ENCODE data around the gene PRRT1B. TPM values are rescaled to one million over a fixed set of nuclear protein-coding genes. Genes with fewer than 3 reads are reported as not detected.

PRRT1B gene
- total and polyA plus RNA-seq, 2 donors, result not detected

GRCh38 chr9:131596430-131596743 is 51.1 kb downstream of the PRRT1B start:
- peaks cover 3% of the 10 kb centered on the region for H3K36me3 ChIP-seq (ENCODE audit: insufficient read depth)
- no peaks in the 10 kb centered on the region for H3K4me1 ChIP-seq (ENCODE audit: insufficient read depth)
- DNase-seq (ENCODE audit: extremely low spot score), result no peak
- WGBS, result 92% methylated on average over 4 of the region's 4 CpGs
- no peak overlapping the region for H3K4me3 ChIP-seq (ENCODE audit: low read depth, low read length)
- H3K27ac ChIP-seq (ENCODE audit: low read depth), result no peak overlapping the region

- Histone ChIP-seq H3K27ac (ENCODE audit: low read depth) (no peak overlapping the region), H3K4me3 (ENCODE audit: low read depth, low read length) (no peak overlapping the region), H3K4me1 (ENCODE audit: insufficient read depth) (no peaks in the 10 kb centered on the region), H3K36me3 (ENCODE audit: insufficient read depth) (peaks cover 3% of the 10 kb centered on the region)
- no peak for DNase-seq (ENCODE audit: extremely low spot score)
- 94% methylated on average over 7 of the region's 7 CpGs for WGBS
Observed at GRCh38 chr9:131597246-131597645, 51.9 kb downstream of the PRRT1B start.

- no peak overlapping the region for H3K27ac ChIP-seq (ENCODE audit: low read depth)
- no peaks in the 10 kb centered on the region for H3K4me1 ChIP-seq (ENCODE audit: insufficient read depth)
- 77% methylated on average over 17 of the region's 17 CpGs for WGBS
- no peak for DNase-seq (ENCODE audit: extremely low spot score)
- no peak overlapping the region for H3K4me3 ChIP-seq (ENCODE audit: low read depth, low read length)
- H3K36me3 ChIP-seq (ENCODE audit: insufficient read depth), result peaks cover 3% of the 10 kb centered on the region
Observed at GRCh38 chr9:131598121-131598520, 52.8 kb downstream of the PRRT1B start.

- no peak overlapping the region for H3K27ac ChIP-seq (ENCODE audit: low read depth)
- no peaks in the 10 kb centered on the region for H3K4me1 ChIP-seq (ENCODE audit: insufficient read depth)
- H3K4me3 ChIP-seq (ENCODE audit: low read depth, low read length), result no peak overlapping the region
- 95% methylated on average over 14 of the region's 14 CpGs for WGBS
- DNase-seq (ENCODE audit: extremely low spot score), result no peak
- H3K36me3 ChIP-seq (ENCODE audit: insufficient read depth), result peaks cover 5% of the 10 kb centered on the region
Observed at GRCh38 chr9:131601683-131602181, 56.4 kb downstream of the PRRT1B start.

GRCh38 chr9:131603199-131603598 is 57.9 kb downstream of the PRRT1B start:
- Histone ChIP-seq H3K4me3 (ENCODE audit: low read depth, low read length) (no peak overlapping the region), H3K4me1 (ENCODE audit: insufficient read depth) (no peaks in the 10 kb centered on the region), H3K36me3 (ENCODE audit: insufficient read depth) (peaks cover 4% of the 10 kb centered on the region), H3K27ac (ENCODE audit: low read depth) (no peak overlapping the region)
- DNase-seq (ENCODE audit: extremely low spot score), result no peak
- WGBS, result 92% methylated on average over 9 of the region's 9 CpGs

- H3K36me3 ChIP-seq (ENCODE audit: insufficient read depth), result peaks cover 2% of the 10 kb centered on the region
- 91% methylated on average over 16 of the region's 16 CpGs for WGBS
- H3K4me3 ChIP-seq (ENCODE audit: low read depth, low read length), result no peak overlapping the region
- no peak for DNase-seq (ENCODE audit: extremely low spot score)
- no peaks in the 10 kb centered on the region for H3K4me1 ChIP-seq (ENCODE audit: insufficient read depth)
- no peak overlapping the region for H3K27ac ChIP-seq (ENCODE audit: low read depth)
Observed at GRCh38 chr9:131603711-131604439, 58.6 kb downstream of the PRRT1B start.

GRCh38 chr9:131605770-131606590 is 60.7 kb downstream of the PRRT1B start:
- Histone ChIP-seq H3K27ac (ENCODE audit: low read depth) (no peak overlapping the region), H3K36me3 (ENCODE audit: insufficient read depth) (peaks cover 2% of the 10 kb centered on the region), H3K4me1 (ENCODE audit: insufficient read depth) (no peaks in the 10 kb centered on the region), H3K4me3 (ENCODE audit: low read depth, low read length) (no peak overlapping the region)
- no peak for DNase-seq (ENCODE audit: extremely low spot score)
- WGBS, result 88% methylated on average over 9 of the region's 9 CpGs

GRCh38 chr9:131606896-131607567 is 61.7 kb downstream of the PRRT1B start:
- no peak for DNase-seq (ENCODE audit: extremely low spot score)
- H3K4me1 ChIP-seq (ENCODE audit: insufficient read depth), result no peaks in the 10 kb centered on the region
- no peak overlapping the region for H3K27ac ChIP-seq (ENCODE audit: low read depth)
- H3K4me3 ChIP-seq (ENCODE audit: low read depth, low read length), result no peak overlapping the region
- 88% methylated on average over 13 of the region's 13 CpGs for WGBS
- peaks cover 2% of the 10 kb centered on the region for H3K36me3 ChIP-seq (ENCODE audit: insufficient read depth)

GRCh38 chr9:131607591-131607990 is 62.3 kb downstream of the PRRT1B start:
- WGBS, result 81% methylated on average over 8 of the region's 8 CpGs
- DNase-seq (ENCODE audit: extremely low spot score), result no peak
- Histone ChIP-seq H3K4me1 (ENCODE audit: insufficient read depth) (no peaks in the 10 kb centered on the region), H3K4me3 (ENCODE audit: low read depth, low read length) (no peak overlapping the region), H3K27ac (ENCODE audit: low read depth) (no peak overlapping the region), H3K36me3 (ENCODE audit: insufficient read depth) (peaks cover 2% of the 10 kb centered on the region)

- Histone ChIP-seq H3K4me3 (ENCODE audit: low read depth, low read length) (no peak overlapping the region), H3K4me1 (ENCODE audit: insufficient read depth) (no peaks in the 10 kb centered on the region), H3K27ac (ENCODE audit: low read depth) (peak overlapping the region; percentile 11), H3K36me3 (ENCODE audit: insufficient read depth) (peaks cover 1% of the 10 kb centered on the region)
- WGBS, result 9% methylated on average over 12 of the region's 12 CpGs
- DNase-seq (ENCODE audit: extremely low spot score), result peak; percentile 89
Observed at GRCh38 chr9:131608493-131609037, 63.2 kb downstream of the PRRT1B start.

Other genes starting within 250 kb of the PRRT1B start
- gene PRRC2B, start 151.4 kb upstream of the PRRT1B start, total RNA-seq, result 78.7 TPM
- 82.3 TPM for gene PRRC2B, start 151.4 kb upstream of the PRRT1B start, polyA plus RNA-seq
- 20.1 TPM for gene POMT1, start 42.6 kb upstream of the PRRT1B start, total RNA-seq
- 17.5 TPM for gene POMT1, start 42.6 kb upstream of the PRRT1B start, polyA plus RNA-seq
- gene UCK1, start 14.3 kb upstream of the PRRT1B start, total RNA-seq, result 7.3 TPM
- 39.1 TPM for gene UCK1, start 14.3 kb upstream of the PRRT1B start, polyA plus RNA-seq
- gene RAPGEF1, start 194.6 kb downstream of the PRRT1B start, total RNA-seq, result 18.9 TPM
- gene RAPGEF1, start 194.6 kb downstream of the PRRT1B start, polyA plus RNA-seq, result 38.3 TPM